ENCODE measurements around the gene DLG2.
"Not testable (repeated sequence)": the region's sequence is repeated elsewhere in the genome, so short reads cannot be mapped to it uniquely, and the experiment has no call there.

Gene DLG2

DNA sequence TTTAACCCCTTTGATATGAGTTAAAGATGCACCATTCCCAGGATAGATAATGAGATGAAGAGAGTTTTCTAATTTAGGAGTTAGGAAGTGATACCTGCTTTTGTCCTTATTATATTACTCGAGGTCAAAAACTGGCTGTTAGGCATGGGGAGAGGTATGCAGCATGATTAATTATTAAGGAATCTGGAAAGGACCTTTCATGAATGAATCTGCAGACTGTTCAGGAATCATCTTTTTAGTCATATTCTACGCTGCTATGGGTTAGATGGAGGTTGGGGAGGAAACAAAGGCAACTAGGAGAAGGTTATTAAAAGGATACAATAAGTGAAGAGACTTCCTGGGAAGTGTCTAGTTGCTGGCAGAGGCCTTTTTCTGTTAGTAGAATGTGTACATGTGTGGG, 1848.5 kb downstream of the DLG2 start:
- DNase-seq (ENCODE audit: low spot score) = no peak

- no peak for DNase-seq (ENCODE audit: low spot score)
Measured at GRCh38 chr11:83773950-83774880, 1852.9 kb downstream of the DLG2 start.

- DNase-seq (ENCODE audit: low spot score) = no peak
Measured at GRCh38 chr11:83768489-83768888, 1858.7 kb downstream of the DLG2 start.

- DNase-seq (ENCODE audit: low spot score) = no peak
Measured at GRCh38 chr11:83766932-83767331, 1860.2 kb downstream of the DLG2 start.

DNA sequence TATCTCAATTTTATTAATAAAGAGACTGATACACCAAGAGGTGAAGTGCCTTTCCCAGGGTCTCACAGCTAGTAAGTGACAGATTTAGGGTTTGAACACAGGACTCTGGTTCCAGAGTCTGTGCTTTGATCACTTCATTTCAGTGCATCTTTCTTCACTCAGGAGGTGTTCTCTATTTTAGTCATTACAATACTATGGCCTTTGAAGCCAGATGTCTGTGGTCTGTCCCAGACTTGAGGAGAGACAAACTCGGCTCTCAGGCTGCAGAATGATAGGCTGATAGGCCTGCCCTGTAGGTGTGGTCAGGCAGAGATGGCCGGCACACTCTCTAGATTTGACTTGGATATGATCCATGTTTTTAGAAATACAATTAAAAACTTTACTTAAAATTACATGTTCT, 1862.5 kb downstream of the DLG2 start:
- no peak for DNase-seq (ENCODE audit: low spot score)

- DNase-seq (ENCODE audit: low spot score) = no peak
Measured at GRCh38 chr11:83760932-83761331, 1866.2 kb downstream of the DLG2 start.

DNA sequence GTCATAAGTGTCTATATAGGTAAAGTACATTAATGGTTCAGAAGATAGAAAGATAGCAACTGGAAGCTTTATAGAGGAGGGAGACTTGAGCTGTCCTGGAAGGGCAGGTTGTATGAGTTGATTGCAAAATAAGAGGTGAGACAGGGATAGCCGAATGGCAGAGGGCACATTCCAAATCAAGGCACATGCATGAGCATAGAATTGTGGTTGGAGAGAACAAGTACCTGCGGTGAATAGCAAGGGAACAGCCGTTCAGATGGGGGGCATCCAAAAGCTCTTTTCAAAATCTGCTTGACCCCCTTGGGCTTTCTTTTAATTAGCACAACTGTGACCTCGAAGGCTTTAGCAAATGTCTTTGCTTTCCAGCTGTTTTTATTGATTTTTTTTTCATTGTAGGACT, 1868.0 kb downstream of the DLG2 start:
- DNase-seq (ENCODE audit: low spot score) = no peak

- DNase-seq (ENCODE audit: low spot score) = no peak
Measured at GRCh38 chr11:83751041-83751440, 1876.1 kb downstream of the DLG2 start.

GRCh38 chr11:83746921-83747585, 1880.1 kb downstream of the DLG2 start:
- no peak for DNase-seq (ENCODE audit: low spot score)

- DNase-seq (ENCODE audit: low spot score) = no peak
Measured at GRCh38 chr11:83744620-83745192, 1882.4 kb downstream of the DLG2 start.

DNA sequence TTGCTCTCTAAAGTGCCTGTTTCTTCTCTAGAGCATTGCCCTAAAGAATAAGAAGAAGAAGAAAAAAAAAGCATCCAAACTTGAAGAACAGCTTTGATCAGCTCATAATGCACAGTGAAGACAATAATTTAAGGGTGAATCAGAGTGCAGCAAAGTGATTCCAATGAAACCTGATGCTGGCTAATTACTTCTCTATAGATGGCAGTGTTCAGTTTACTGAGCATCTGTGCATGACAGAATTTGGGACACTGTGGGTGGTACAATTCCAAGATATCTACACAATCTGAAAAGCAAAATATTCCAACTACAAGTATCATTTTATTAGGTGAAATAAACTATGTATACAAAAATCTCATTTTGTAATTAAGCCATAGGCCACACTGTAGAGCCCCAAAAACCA, 1890.5 kb downstream of the DLG2 start:
- no peak for DNase-seq (ENCODE audit: low spot score)

DNA sequence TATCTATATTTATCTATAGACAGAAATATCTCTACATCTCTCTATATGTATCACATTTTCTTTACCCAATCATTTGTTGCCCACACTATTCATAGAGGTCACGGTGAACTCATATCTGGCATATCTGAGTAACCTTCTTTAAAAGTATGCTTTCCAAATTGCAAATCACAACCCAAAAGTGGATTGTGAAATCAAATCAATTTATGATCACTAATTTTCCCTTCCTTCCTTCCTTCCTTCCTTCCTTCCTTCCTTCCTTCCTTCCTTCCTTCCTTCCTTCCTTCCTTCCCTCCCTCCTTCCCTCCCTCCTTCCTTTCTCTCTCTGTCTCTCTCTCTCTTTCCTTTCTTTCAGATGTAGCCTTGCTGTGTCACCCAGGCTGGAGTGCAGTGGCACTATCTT, 1893.0 kb downstream of the DLG2 start:
- DNase-seq (ENCODE audit: low spot score) = no peak

- not testable (repeated sequence) for DNase-seq (ENCODE audit: low spot score)
Measured at GRCh38 chr11:83731288-83731687, 1895.9 kb downstream of the DLG2 start.

GRCh38 chr11:83728281-83728680, 1898.9 kb downstream of the DLG2 start:
- no peak for DNase-seq (ENCODE audit: low spot score)

- DNase-seq (ENCODE audit: low spot score) = no peak
Measured at GRCh38 chr11:83727251-83727650, 1899.9 kb downstream of the DLG2 start.

GRCh38 chr11:83726316-83726715, 1900.8 kb downstream of the DLG2 start:
- no peak for DNase-seq (ENCODE audit: low spot score)

GRCh38 chr11:83725728-83726127, 1901.4 kb downstream of the DLG2 start:
- no peak for DNase-seq (ENCODE audit: low spot score)

DNA sequence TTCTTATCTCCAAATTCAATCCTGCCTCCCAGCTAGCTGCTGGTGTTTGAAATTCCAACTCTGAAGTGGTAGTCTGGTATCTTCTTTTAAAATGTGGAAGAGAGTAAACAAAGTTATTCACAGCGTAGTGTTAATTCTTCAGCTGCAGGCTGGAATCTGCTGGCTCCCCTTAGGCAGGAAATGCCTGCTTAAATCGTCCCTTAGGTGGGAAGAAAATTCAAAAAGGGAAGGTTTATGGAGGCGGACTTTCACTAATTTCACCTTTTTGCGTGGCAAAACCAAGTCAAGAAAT, 1901.9 kb downstream of the DLG2 start:
- no peak for DNase-seq (ENCODE audit: low spot score)

- peak; percentile 15 for DNase-seq (ENCODE audit: low spot score)
Measured at GRCh38 chr11:83723999-83724398, 1903.1 kb downstream of the DLG2 start.

GRCh38 chr11:83722392-83723119, 1904.6 kb downstream of the DLG2 start:
- DNase-seq (ENCODE audit: low spot score) = no peak

DNA sequence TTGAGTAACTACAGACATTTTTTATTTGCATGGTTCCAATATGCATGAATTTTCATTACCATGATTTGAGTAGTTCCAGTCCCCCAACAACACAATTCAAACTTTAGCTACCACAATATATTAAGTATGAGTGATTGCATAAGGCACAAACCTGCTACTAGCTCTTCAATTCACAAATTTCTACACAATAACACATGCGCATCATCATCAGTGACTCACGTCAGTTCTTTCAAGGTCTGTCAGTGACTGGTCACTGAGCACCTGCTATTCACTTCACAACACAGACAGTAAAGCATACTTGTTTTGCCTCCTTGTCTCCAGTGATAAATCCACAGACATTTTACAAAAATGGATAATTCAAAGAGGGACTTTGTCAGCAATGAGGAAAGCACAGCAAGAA, 1905.9 kb downstream of the DLG2 start:
- no peak for DNase-seq (ENCODE audit: low spot score)

DNA sequence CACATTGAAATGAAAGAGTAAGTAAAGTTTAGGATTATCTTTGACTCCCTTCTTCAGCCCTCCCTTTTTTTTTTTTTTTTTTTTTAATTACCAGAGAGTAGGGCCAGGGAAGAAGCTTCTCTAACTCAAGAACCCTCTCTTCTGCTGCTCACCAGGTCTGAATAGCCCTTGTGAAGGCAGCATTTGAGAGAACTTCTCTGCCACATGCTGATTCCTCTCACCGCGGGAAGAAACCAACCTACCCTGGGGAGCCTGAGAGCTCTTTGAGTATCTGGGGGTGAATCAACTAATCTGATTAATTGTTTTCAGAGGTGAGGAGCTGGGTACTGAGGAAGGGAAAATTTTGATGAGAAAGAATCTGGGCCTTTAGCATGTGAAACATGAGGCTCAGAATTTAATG, 1906.5 kb downstream of the DLG2 start:
- DNase-seq (ENCODE audit: low spot score) = no peak

- DNase-seq (ENCODE audit: low spot score) = no peak
Measured at GRCh38 chr11:83717537-83717936, 1909.6 kb downstream of the DLG2 start.
